Dendritic cell treated with granulocyte-macrophage colony-stimulating factor and Interleukin-4, amounts not matched to agents 40 ng/mL and 50 ng/mL, for 4 days (primary cell): ENCODE results near the gene NBEAL1.
"Not testable (repeated sequence)": the region's sequence is repeated elsewhere in the genome, so short reads cannot be mapped to it uniquely, and the experiment has no call there.

Experiments used
- H3K27ac Mint-ChIP-seq: one replicate; pipeline ENCODE4 v1.8.0; 2022; ENCODE audit warnings: mild to moderate bottlenecking, mixed read lengths
- H3K27me3 Mint-ChIP-seq: one replicate; pipeline ENCODE4 v1.8.0; 2022; ENCODE audit warnings: mild to moderate bottlenecking, mixed read lengths
- H3K36me3 Mint-ChIP-seq: one replicate; pipeline ENCODE4 v1.8.0; 2022; ENCODE audit warnings: low read depth, mixed read lengths
- H3K4me1 Mint-ChIP-seq: one replicate; pipeline ENCODE4 v1.8.0; 2022; ENCODE audit warnings: low read depth, mixed read lengths
- H3K4me3 Mint-ChIP-seq: one replicate; pipeline ENCODE4 v1.8.0; 2022; ENCODE audit warnings: mild to moderate bottlenecking, moderate library complexity, mixed read lengths
- H3K9me3 Mint-ChIP-seq: one replicate; pipeline ENCODE4 v1.8.0; 2022; ENCODE audit warnings: mixed read lengths
- intact Hi-C: fragments of 100-400 bp; cut with micrococcal nuclease; formaldehyde crosslinking; loops from one replicate; pipeline ENCODE4 v1.15.0; 2022

Gene NBEAL1

GRCh38 chr2:203014456-203015199 lies at the start of gene NBEAL1:
TSS of gene NBEAL1 (plus strand) at chr2:203014875. CDS start at chr2:203016385, 1,510 bp downstream.
- H3K27ac Mint-ChIP-seq, result peak within 1 kb of the TSS; percentile 95
- H3K4me1 Mint-ChIP-seq, result peaks cover 33% of the 10 kb centered on the region
- H3K36me3 Mint-ChIP-seq, result peaks cover 13% of the 10 kb centered on the region
- peaks cover 2% of the 10 kb centered on the region for H3K27me3 Mint-ChIP-seq
- H3K9me3 Mint-ChIP-seq, result no peaks in the 10 kb centered on the region
- intact Hi-C loops, result loop anchor here (2.0 to 10.0 kb wide), 3 partner anchors 50 to 640 kb away; partner anchors contain the start of genes BMPR2, CARF and WDR12
- H3K4me3 Mint-ChIP-seq, result peak within 1 kb of the TSS; percentile 99

DNA sequence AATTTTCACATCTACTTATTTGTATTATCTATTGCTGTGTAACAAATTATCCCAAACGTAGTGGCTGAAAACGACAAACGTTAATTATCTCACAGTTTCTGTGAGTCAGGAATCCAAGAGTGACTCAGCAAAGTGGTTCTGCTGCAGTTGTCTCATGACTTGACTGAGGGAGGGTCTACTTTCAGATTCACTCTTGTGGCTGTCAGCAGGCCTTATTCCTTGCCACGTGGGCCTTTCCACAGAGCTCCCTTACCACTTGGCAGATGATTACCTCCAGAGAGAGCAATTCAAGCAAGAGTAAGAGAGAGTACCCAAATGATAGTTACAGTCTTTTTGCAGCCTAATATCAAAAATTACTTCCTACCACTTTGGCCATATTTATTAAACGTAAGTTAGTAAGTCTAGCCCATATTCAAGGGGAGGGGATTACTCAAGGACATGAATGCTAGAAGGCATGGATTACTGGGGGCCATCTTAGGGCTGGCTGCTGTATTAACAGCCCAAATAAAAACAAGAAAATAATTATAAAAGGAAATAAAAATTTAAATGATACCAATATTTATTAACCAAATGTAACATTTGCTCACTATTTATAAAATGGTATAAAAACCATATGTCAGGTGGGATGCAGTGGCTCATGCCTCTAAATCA lies 48.7 kb upstream of the NBEAL1 start:
- Mint-ChIP-seq H3K4me1 (peaks cover 5% of the 10 kb centered on the region), H3K36me3 (no peaks in the 10 kb centered on the region), H3K4me3 (no peak overlapping the region), H3K9me3 (no peaks in the 10 kb centered on the region), H3K27me3 (no peaks in the 10 kb centered on the region), H3K27ac (peak overlapping the region; percentile 66)
- intact Hi-C loops, result loop anchor here (2.0 kb wide), 1 partner anchor 49 kb away; the partner anchor contains the start of gene NBEAL1

DNA sequence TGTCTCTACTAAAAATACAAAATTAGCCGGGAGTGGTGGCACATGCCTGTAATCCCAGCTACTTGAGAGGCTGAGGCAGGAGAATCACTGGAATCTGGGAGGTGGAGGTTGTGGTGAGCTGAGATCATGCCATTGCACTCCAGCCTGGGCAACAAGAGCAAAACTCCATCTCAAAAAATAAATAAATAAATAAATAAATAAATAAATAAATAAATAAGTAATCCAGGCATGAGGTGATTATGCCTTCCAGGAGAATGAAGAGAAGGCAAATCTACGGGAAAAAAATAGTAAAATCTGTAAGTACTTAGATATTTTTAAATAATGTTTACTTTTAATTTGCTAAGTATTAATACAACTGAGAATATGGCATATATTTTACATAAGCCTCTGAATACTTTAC lies 45.3 kb upstream of the NBEAL1 start:
- H3K4me1 Mint-ChIP-seq, H3K4me3 Mint-ChIP-seq, H3K27me3 Mint-ChIP-seq, intact Hi-C loops, H3K36me3 Mint-ChIP-seq, H3K27ac Mint-ChIP-seq, H3K9me3 Mint-ChIP-seq: not testable (repeated sequence)

- Mint-ChIP-seq H3K4me3 (no peak overlapping the region), H3K36me3 (peaks cover 15% of the 10 kb centered on the region), H3K27ac (no peak overlapping the region), H3K9me3 (no peaks in the 10 kb centered on the region), H3K27me3 (no peaks in the 10 kb centered on the region), H3K4me1 (no peaks in the 10 kb centered on the region)
- intact Hi-C loops, result no loop called here
Measured at GRCh38 chr2:202976809-202977208, 37.9 kb upstream of the NBEAL1 start.

DNA sequence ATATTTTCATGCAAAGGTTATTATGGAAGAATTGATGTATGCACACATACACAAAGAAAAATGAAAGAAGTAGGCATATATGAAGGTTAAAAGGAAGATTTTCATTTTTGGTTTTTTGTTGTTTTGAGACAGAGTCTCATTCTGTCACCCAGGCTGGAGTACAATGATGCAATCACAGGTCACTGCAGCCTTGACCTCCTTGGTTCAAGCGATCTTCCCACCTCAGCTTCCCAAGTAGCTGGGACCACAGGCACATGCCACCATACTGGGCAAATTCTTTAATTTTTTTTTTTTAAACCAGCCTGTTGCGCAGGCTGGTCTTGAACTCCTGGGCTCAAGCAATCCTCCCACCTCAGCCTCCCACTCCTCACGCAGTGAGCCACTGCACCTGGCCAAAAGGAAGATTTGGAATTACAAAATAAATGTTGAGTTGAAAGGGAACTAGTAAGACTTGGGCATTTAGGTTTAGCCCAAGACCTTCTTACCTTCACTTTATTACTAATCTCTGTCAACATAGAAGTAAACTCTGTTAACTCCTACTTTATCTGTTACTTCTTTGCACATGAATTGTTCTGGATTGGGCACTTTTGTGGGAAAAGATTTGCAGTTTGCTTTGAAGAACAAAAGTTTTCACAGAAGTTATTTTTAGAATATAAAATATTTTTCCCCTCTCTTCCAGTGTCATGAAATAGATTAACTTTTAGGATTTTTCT lies 31.7 kb upstream of the NBEAL1 start:
- intact Hi-C loops, result no loop called here
- H3K4me1 Mint-ChIP-seq, result no peaks in the 10 kb centered on the region
- H3K9me3 Mint-ChIP-seq, result no peaks in the 10 kb centered on the region
- H3K27ac Mint-ChIP-seq, result no peak overlapping the region
- peaks cover 7% of the 10 kb centered on the region for H3K36me3 Mint-ChIP-seq
- H3K4me3 Mint-ChIP-seq, result no peak overlapping the region
- H3K27me3 Mint-ChIP-seq, result no peaks in the 10 kb centered on the region

DNA sequence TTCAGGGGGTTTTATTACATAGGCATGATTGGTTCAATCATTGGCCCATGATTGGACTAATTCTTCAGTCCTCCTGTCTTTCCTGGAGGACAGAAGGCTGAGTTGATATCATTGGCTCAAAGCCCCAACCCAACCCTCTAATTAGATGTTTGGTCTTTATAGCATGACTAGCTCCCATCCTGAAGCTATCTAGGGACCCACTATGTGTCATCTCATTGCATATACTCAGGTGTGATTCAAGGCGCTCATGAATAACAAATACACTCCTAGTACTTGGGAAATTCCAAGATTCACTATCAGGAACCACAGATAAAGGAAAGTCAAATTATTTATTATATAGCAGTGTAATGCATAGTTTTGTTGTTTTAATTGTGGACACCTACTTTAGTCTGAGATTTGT lies 24.9 kb upstream of the NBEAL1 start:
- Mint-ChIP-seq H3K36me3 (no peaks in the 10 kb centered on the region), H3K4me1 (no peaks in the 10 kb centered on the region), H3K4me3 (no peak overlapping the region), H3K27me3 (no peaks in the 10 kb centered on the region), H3K27ac (no peak overlapping the region), H3K9me3 (no peaks in the 10 kb centered on the region)
- intact Hi-C loops, result no loop called here

DNA sequence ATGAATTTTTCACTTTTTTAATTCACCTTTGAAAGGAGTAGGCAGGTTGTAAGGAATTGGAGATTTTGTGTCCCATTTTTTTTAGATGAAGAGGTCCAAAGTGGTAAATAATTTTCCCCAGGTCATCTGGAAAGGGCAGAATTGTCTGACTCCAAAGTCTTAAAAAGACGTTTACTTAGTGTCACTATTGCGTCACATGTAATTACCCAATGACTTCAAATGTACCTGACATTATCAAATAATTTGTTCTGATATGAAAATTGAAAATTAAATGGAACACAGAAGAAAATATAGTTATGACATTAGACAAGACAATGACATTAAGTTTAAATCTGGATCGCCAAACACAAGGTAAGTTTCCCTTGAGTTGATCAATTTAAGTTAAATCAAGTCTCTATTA lies 24.2 kb upstream of the NBEAL1 start:
- no peak overlapping the region for H3K27ac Mint-ChIP-seq
- intact Hi-C loops, result no loop called here
- no peak overlapping the region for H3K4me3 Mint-ChIP-seq
- H3K4me1 Mint-ChIP-seq, result no peaks in the 10 kb centered on the region
- H3K36me3 Mint-ChIP-seq, result no peaks in the 10 kb centered on the region
- peaks cover 6% of the 10 kb centered on the region for H3K9me3 Mint-ChIP-seq
- H3K27me3 Mint-ChIP-seq, result no peaks in the 10 kb centered on the region

GRCh38 chr2:202997113-202997512 lies 17.6 kb upstream of the NBEAL1 start:
- H3K27me3 Mint-ChIP-seq, H3K9me3 Mint-ChIP-seq, H3K36me3 Mint-ChIP-seq, intact Hi-C loops, H3K4me3 Mint-ChIP-seq: not testable (repeated sequence)
- H3K27ac Mint-ChIP-seq, result peak overlapping the region; percentile 65
- peaks cover 14% of the 10 kb centered on the region for H3K4me1 Mint-ChIP-seq

DNA sequence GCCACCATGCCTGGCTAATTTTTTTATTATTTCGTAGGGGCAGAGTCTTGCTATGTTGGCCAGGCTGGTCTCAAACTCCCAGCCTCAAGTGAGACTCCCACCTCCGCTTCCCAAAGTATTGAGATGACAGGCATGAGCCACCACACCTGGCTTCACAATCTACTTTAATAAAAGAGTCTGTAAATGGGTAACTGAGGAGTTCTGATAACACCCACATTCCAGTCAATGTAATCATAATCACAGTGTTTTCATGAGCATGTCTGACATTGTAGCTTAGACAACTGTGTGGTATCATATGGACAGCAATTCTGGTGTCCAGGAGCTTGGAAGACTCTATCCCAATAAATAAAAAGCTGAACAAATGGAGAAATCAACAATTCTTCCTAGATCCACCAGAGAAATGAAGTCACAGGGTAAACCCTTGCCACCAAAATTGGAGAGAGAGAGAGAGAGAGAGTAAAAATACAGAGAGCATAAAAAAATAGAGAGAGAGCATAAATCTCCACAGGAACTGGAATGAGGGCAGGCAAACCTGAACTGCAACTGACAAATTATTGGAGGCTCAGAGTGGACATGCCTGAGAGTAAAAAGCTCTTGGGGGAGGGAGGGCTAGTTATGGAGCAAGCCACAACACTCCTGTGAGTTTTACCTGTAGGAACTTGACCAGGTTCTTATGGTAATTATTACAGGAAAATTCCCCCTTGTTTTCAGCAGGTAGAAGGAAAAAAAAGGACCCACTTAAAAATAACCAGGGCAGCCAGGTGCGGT lies 12.4 kb upstream of the NBEAL1 start:
- Mint-ChIP-seq H3K27ac (no peak overlapping the region), H3K4me3 (no peak overlapping the region), H3K36me3 (no peaks in the 10 kb centered on the region), H3K4me1 (peaks cover 11% of the 10 kb centered on the region), H3K9me3 (no peaks in the 10 kb centered on the region), H3K27me3 (no peaks in the 10 kb centered on the region)
- intact Hi-C loops, result no loop called here

GRCh38 chr2:203003716-203004115 lies 11.0 kb upstream of the NBEAL1 start:
- H3K4me1 Mint-ChIP-seq, result peaks cover 5% of the 10 kb centered on the region
- intact Hi-C loops, result no loop called here
- no peak overlapping the region for H3K27ac Mint-ChIP-seq
- H3K36me3 Mint-ChIP-seq, result no peaks in the 10 kb centered on the region
- H3K4me3 Mint-ChIP-seq, result no peak overlapping the region
- H3K9me3 Mint-ChIP-seq, result no peaks in the 10 kb centered on the region
- H3K27me3 Mint-ChIP-seq, result no peaks in the 10 kb centered on the region

GRCh38 chr2:203016716-203017115 lies 2.0 kb downstream of the NBEAL1 start:
- Mint-ChIP-seq H3K27ac (no peak overlapping the region), H3K4me1 (peaks cover 33% of the 10 kb centered on the region), H3K4me3 (no peak overlapping the region), H3K36me3 (peaks cover 13% of the 10 kb centered on the region), H3K9me3 (no peaks in the 10 kb centered on the region), H3K27me3 (no peaks in the 10 kb centered on the region)
- intact Hi-C loops, result loop anchor here (5.0 to 10.0 kb wide), 2 partner anchors 104 to 642 kb away; partner anchors contain the start of genes BMPR2, CARF and WDR12

DNA sequence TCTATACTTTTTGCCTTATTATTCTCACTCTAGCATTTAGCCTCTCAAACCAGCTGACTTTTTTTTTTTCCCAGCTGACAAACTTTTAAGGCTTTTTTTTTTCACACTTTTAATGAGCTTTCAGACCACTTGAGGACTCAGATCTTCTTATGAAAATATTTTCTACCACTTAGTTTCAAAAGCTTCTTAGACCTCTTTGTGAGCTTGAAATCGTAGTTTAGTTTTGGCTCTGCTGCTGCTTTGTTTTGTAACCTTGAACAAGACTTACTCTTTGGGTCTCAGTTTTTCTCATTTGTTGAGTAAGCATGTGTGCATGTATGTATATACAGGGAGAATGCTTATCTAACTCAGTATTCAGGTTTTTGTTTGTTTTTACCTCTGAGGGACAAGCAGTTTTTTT lies 3.5 kb downstream of the NBEAL1 start:
- intact Hi-C loops, result loop anchor here (2.0 to 10.0 kb wide), 3 partner anchors 67 to 643 kb away; partner anchors contain the start of genes BMPR2, CARF and WDR12
- peaks cover 13% of the 10 kb centered on the region for H3K36me3 Mint-ChIP-seq
- no peaks in the 10 kb centered on the region for H3K27me3 Mint-ChIP-seq
- H3K27ac Mint-ChIP-seq, result no peak overlapping the region
- peak overlapping the region; percentile 46 for H3K4me3 Mint-ChIP-seq
- peaks cover 33% of the 10 kb centered on the region for H3K4me1 Mint-ChIP-seq
- no peaks in the 10 kb centered on the region for H3K9me3 Mint-ChIP-seq

DNA sequence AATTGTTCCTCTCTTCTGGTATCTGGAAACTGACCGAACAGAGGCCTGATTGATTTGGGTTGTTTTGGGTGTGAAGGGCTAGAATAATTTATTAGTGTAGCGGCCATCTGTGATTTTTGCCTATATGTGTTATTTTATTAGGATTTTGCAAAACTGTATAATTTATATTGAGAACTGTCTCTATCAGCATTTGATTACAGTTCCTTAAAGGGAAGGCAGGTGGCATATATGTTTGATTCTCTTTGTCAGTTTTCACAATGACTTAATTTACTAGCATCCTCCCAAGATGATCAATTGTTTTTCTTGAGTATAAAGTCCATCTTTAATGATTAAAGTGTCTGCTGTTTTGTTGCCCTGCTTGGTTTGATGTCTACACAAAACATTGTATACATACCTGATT lies 4.5 kb downstream of the NBEAL1 start:
- H3K4me3 Mint-ChIP-seq, result no peak overlapping the region
- no peaks in the 10 kb centered on the region for H3K9me3 Mint-ChIP-seq
- H3K36me3 Mint-ChIP-seq, result peaks cover 18% of the 10 kb centered on the region
- peaks cover 33% of the 10 kb centered on the region for H3K4me1 Mint-ChIP-seq
- H3K27ac Mint-ChIP-seq, result no peak overlapping the region
- H3K27me3 Mint-ChIP-seq, result no peaks in the 10 kb centered on the region
- intact Hi-C loops, result loop anchor here (2.0 to 10.0 kb wide), 3 partner anchors 66 to 644 kb away; partner anchors contain the start of genes BMPR2, CARF and WDR12
